SIG-M5 treated with dmso at 0.1 percent for 504 hours (cell line): ENCODE results near the gene BCR.

Experiments
- DNase-seq: peaks from one replicate; lab custom pipeline; 2025; ENCODE audit not compliant: unreplicated experiment; lab: John Stamatoyannopoulos, UW

BCR gene

DNA sequence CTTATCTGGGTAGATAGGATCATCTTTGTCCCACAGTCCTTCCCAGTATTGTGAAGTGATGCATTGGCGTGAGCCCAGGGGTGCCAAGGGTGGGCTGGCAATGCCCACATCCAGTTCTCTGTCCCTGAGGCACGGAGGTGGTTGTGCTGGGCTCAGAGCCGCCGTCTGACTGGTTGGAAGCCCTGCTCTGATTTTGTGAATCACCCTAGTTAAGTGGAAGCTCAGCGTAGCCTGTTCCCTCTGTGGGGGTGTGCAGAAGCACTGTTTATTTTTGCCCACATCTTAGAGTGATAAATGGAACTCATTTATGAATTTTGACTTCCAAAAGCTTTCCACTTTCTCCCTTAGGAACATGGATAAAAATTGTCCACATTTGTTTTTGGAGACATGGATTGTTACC, 13.6 kb downstream of the BCR start:
- no peak for DNase-seq

DNA sequence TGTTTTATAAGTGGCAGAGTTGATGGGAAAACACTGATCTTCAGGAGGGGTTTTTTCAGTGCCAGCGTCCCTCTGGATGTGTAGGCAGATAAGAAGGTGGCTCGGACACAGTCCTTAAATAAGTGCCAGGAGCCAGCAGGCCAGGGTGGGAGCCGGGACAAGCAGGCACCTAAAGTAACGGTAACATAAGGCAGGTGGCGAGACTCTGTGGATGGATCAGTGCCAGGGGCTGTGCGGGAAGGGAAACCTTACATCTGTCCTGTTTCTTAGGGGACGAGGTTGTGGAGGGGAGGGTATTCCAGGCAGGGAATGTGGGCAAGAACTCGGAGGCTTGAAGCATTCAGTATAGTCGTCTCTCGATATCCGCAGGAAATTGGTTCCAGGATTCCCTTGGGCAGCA, 15.9 kb downstream of the BCR start:
- no peak for DNase-seq

- no peak for DNase-seq
These were observed 17.5 kb downstream of the BCR start for GRCh38 chr22:23197836-23198235.

- no peak for DNase-seq
These were observed 18.9 kb downstream of the BCR start for GRCh38 chr22:23199159-23199558.

- DNase-seq, result no peak
These were observed 20.6 kb downstream of the BCR start for GRCh38 chr22:23200898-23201297.

DNA sequence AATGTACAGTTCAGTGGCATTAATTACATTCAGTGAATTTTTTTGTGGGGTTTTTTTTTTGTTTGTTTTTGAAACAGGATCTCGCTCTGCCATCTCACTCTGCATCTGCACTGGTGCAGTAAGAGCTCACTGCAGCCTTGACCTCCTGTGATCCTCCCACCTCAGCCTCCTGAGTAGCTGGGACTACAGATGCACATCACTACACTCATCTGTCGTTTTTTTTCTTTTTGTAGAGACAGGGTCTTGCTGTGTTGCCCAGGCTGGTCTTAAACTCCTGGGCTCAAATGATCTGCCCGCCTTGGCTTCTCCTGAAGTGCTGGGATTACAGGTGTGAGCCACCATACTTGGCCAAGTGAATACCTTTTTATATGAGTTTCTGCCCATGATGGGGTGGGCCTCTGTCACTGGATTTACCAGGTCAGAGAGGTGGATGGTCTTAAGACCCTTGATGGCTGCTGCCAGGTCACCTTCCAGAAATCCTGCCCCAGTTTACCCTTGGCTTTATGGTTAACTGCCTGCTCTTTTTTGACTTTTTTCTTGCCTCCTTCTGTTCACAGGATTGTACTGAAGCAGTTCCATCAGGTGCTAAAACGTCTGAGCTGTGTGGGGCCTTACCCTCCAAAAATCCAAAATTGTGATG, 22.6 kb downstream of the BCR start:
- DNase-seq, result no peak

GRCh38 chr22:23203452-23204124, 23.3 kb downstream of the BCR start:
- no peak for DNase-seq

DNA sequence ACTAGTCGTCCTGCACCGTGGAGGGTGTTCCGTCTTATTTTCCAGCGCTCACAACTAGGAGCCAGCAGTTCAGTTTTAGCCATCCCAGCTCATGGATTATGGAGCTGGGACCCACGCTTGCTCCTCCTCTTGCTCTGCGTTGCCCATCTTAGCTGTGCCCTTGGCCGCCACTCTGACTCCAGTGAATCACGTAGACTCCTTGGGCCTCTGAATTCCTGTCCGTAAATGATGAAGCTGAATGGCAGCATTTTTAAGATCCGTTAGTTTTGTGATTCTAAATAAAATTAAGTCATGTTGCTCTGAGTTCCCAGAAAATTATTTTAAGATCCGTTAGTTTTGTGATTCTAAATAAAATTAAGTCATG, 23.8 kb downstream of the BCR start:
- DNase-seq, result no peak

- no peak for DNase-seq
These were observed 24.3 kb downstream of the BCR start for GRCh38 chr22:23204541-23205157.

- DNase-seq, result no peak
These were observed 25.2 kb downstream of the BCR start for GRCh38 chr22:23205339-23206049.

DNA sequence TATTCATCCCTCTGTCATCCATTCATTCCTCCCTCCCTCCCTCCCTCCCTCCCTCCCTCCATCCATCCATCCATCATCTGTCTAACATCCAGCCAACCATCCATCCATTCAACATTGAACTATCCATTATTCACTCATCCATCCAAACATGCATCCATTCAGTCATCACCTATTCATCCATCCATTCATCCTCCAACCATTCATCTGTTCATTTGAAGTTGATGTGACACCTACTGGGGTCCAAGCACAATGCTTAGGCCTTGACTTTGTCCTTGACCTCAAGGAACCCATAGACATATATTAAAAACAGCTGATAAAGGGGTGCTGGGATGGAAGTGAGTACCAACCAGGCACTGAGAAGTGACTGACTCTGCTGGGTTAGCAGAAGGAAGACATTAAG, 26.6 kb downstream of the BCR start:
- no peak for DNase-seq

GRCh38 chr22:23207729-23208393, 27.6 kb downstream of the BCR start:
- DNase-seq, result no peak

GRCh38 chr22:23210428-23211170, 30.3 kb downstream of the BCR start:
- no peak for DNase-seq

- no peak for DNase-seq
These were observed 31.3 kb downstream of the BCR start for GRCh38 chr22:23211622-23212021.

- DNase-seq, result no peak
These were observed 32.0 kb downstream of the BCR start for GRCh38 chr22:23212061-23213021.

DNA sequence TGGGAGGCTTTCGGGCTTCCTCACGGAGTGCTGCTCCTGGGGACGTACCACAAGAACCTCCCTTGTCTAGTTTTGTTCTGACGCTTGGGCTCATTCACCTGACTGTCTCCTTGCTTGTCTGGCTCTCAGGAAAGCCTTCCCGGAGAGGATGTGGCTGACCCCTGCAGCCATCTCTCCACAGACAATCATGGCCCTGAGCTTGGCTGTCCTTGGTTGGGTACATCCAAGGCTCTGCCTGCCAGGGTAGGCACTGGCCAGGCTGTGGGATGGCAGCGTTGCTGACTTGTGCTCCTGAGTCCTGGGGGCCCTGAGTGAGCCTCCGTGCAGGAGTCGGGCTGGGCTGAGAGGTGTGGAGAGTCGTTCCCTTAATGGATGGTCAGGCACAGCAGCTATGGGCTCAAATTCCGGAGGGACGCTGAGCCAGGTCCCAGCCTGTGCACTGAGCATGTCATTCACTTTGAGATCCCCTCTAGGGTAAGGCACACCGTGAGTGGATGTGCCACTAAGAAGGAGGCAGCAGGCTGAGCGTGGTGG, 32.8 kb downstream of the BCR start:
- DNase-seq, result no peak

- DNase-seq, result no peak
These were observed 33.4 kb downstream of the BCR start for GRCh38 chr22:23213581-23214334.

GRCh38 chr22:23214398-23214797, 34.1 kb downstream of the BCR start:
- DNase-seq, result no peak
